Raji (cell line): ENCODE results near the gene FILIP1L.

Source experiments
- POLR2A ChIP-seq: IDR thresholded peaks from 2 replicates; pipeline ENCODE4 v1.6.1; 2011; ENCODE audit warnings: low read depth, low read length, control low read depth; ENCODE audit not compliant: insufficient read depth

FILIP1L gene

GRCh38 chr3:99838755-99839154 lies 275.5 kb downstream of the FILIP1L start:
- no peak for TF ChIP-seq POLR2A

GRCh38 chr3:99837715-99838114 lies 276.6 kb downstream of the FILIP1L start:
- TF ChIP-seq POLR2A: no peak

GRCh38 chr3:99836681-99837080 lies 277.6 kb downstream of the FILIP1L start:
- no peak for TF ChIP-seq POLR2A

- no peak for TF ChIP-seq POLR2A
Observed at GRCh38 chr3:99834211-99834957, 279.9 kb downstream of the FILIP1L start.

- no peak for TF ChIP-seq POLR2A
Observed at GRCh38 chr3:99833617-99834205, 280.6 kb downstream of the FILIP1L start.

GRCh38 chr3:99829844-99830243 lies 284.5 kb downstream of the FILIP1L start:
- no peak for TF ChIP-seq POLR2A

- no peak for TF ChIP-seq POLR2A
Observed at GRCh38 chr3:99825004-99825640, 289.2 kb downstream of the FILIP1L start.

- TF ChIP-seq POLR2A: no peak
Observed at GRCh38 chr3:99823723-99824711, 290.3 kb downstream of the FILIP1L start.

- no peak for TF ChIP-seq POLR2A
Observed at GRCh38 chr3:99818818-99819217, 295.5 kb downstream of the FILIP1L start.

- TF ChIP-seq POLR2A: peak; percentile 97
Observed at GRCh38 chr3:99817437-99818240, 296.7 kb downstream of the FILIP1L start, which contains the start of gene CMSS1. Gene CMSS1, plus strand, starts transcription at chr3:99817862.

- TF ChIP-seq POLR2A: no peak
Observed at GRCh38 chr3:99817047-99817436, 297.3 kb downstream of the FILIP1L start.

GRCh38 chr3:99810403-99810802 lies 303.9 kb downstream of the FILIP1L start:
- no peak for TF ChIP-seq POLR2A

- TF ChIP-seq POLR2A: no peak
Observed at GRCh38 chr3:99809565-99809964, 304.7 kb downstream of the FILIP1L start.

GRCh38 chr3:99808163-99808794 lies 306.0 kb downstream of the FILIP1L start:
- no peak for TF ChIP-seq POLR2A

- TF ChIP-seq POLR2A: no peak
Observed at GRCh38 chr3:99805160-99805559, 309.1 kb downstream of the FILIP1L start.
